GM18861 (cell line): ENCODE measurements around the gene RASGRF1.

ENCODE experiments used
- ATAC-seq: cut with Tn5 transposase; IDR thresholded peaks from one replicate; pipeline ENCODE4 v1.9.1; 2021; ENCODE audit not compliant: unreplicated experiment

RASGRF1 gene

GRCh38 chr15:78969687-78970349 is 120.8 kb downstream of the RASGRF1 start:
- no peak for ATAC-seq

- no peak for ATAC-seq
These were observed 121.9 kb downstream of the RASGRF1 start for GRCh38 chr15:78968539-78969271.

GRCh38 chr15:78968114-78968513 is 122.5 kb downstream of the RASGRF1 start:
- no peak for ATAC-seq

- ATAC-seq = no peak
These were observed 130.3 kb downstream of the RASGRF1 start for GRCh38 chr15:78960308-78960707.

GRCh38 chr15:78959360-78959759 is 131.2 kb downstream of the RASGRF1 start:
- ATAC-seq = no peak

GRCh38 chr15:78957416-78958093 is 133.0 kb downstream of the RASGRF1 start:
- ATAC-seq = no peak

GRCh38 chr15:78956937-78957336 is 133.6 kb downstream of the RASGRF1 start:
- no peak for ATAC-seq

GRCh38 chr15:78955355-78955754 is 135.2 kb downstream of the RASGRF1 start:
- no peak for ATAC-seq

- ATAC-seq = no peak
These were observed 138.7 kb downstream of the RASGRF1 start for GRCh38 chr15:78951841-78952238.

GRCh38 chr15:78950902-78951840 is 139.4 kb downstream of the RASGRF1 start:
- ATAC-seq = no peak

GRCh38 chr15:78950343-78950742 is 140.2 kb downstream of the RASGRF1 start:
- no peak for ATAC-seq

GRCh38 chr15:78949461-78949860 is 141.1 kb downstream of the RASGRF1 start:
- no peak for ATAC-seq

- ATAC-seq = no peak
These were observed 143.1 kb downstream of the RASGRF1 start for GRCh38 chr15:78947506-78947905.

GRCh38 chr15:78946493-78946892 is 144.1 kb downstream of the RASGRF1 start:
- no peak for ATAC-seq

- ATAC-seq = no peak
These were observed 145.7 kb downstream of the RASGRF1 start, which contains the start of gene CTSH for GRCh38 chr15:78944669-78945407. Gene CTSH, minus strand, starts transcription at chr15:78945046. Its CDS starts 65 bp downstream, at chr15:78944981.

- no peak for ATAC-seq
These were observed 146.4 kb downstream of the RASGRF1 start for GRCh38 chr15:78944202-78944625.

- ATAC-seq = no peak
These were observed 146.9 kb downstream of the RASGRF1 start for GRCh38 chr15:78943692-78944091.

- ATAC-seq = no peak
These were observed 147.8 kb downstream of the RASGRF1 start for GRCh38 chr15:78942741-78943140.

- ATAC-seq = peak; percentile 69
These were observed 151.7 kb downstream of the RASGRF1 start for GRCh38 chr15:78938658-78939488.
